NB4 (cell line): ENCODE measurements around the gene TANC1.
A peak's percentile ranks its signal among the peaks of the same experiment; 100 is the strongest.
"Not testable (repeated sequence)": the region's sequence is repeated elsewhere in the genome, so short reads cannot be mapped to it uniquely, and the experiment has no call there.

Experiments used
- DNase-seq: peaks from one replicate; pipeline ENCODE4 v3.0.0; 2010; ENCODE audit warnings: low read depth
- H3K4me3 ChIP-seq: one replicate; pipeline ENCODE4 v1.5.1; 2011; ENCODE audit warnings: mild to moderate bottlenecking, low read depth, low read length, moderate library complexity
- MYC ChIP-seq: IDR thresholded peaks from 2 replicates; pipeline ENCODE4 v1.6.1; 2011; ENCODE audit warnings: low read depth, low read length
- POLR2A ChIP-seq: IDR thresholded peaks from 2 replicates; pipeline ENCODE4 v1.6.1; 2011; ENCODE audit warnings: mild to moderate bottlenecking; ENCODE audit not compliant: insufficient read length; ENCODE audit errors: extremely low read depth
- TF ChIP-seq, protein P1 (sequence below): IDR thresholded peaks from 2 replicates; pipeline ENCODE4 v1.6.1; 2011; ENCODE audit warnings: low read depth, low read length
- TF ChIP-seq, protein P2 (sequence below): IDR thresholded peaks from one replicate; pipeline ENCODE4 v1.5.1; 2012; ENCODE audit warnings: low read depth, low read length

The TANC1 gene

DNA sequence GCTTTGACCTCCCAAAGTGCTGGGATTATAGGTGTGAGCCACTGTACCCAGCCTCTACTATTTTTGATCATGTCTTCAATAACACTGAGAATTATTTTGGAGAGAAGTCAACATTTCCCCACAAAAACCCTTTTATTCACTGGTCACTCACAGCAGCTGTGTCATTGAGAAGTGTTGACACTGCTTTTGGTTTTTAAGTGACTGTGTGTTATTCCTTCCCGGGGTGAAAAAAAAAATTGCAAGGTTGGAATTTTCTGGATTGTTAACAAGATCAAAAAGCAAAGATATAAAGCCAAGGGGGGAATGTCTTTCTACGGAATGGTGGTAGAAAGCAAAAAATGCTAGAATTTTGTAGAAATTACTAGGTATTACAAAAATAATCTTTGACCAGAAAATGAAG lies 61.5 kb downstream of the TANC1 start:
- TF ChIP-seq, protein P1, sequence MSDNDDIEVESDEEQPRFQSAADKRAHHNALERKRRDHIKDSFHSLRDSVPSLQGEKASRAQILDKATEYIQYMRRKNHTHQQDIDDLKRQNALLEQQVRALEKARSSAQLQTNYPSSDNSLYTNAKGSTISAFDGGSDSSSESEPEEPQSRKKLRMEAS = no peak
- no peak for TF ChIP-seq POLR2A
- TF ChIP-seq, protein P2, sequence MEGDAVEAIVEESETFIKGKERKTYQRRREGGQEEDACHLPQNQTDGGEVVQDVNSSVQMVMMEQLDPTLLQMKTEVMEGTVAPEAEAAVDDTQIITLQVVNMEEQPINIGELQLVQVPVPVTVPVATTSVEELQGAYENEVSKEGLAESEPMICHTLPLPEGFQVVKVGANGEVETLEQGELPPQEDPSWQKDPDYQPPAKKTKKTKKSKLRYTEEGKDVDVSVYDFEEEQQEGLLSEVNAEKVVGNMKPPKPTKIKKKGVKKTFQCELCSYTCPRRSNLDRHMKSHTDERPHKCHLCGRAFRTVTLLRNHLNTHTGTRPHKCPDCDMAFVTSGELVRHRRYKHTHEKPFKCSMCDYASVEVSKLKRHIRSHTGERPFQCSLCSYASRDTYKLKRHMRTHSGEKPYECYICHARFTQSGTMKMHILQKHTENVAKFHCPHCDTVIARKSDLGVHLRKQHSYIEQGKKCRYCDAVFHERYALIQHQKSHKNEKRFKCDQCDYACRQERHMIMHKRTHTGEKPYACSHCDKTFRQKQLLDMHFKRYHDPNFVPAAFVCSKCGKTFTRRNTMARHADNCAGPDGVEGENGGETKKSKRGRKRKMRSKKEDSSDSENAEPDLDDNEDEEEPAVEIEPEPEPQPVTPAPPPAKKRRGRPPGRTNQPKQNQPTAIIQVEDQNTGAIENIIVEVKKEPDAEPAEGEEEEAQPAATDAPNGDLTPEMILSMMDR = no peak
- no peak for TF ChIP-seq MYC
- no peak for DNase-seq
- H3K4me3 ChIP-seq = no peak overlapping the region

DNA sequence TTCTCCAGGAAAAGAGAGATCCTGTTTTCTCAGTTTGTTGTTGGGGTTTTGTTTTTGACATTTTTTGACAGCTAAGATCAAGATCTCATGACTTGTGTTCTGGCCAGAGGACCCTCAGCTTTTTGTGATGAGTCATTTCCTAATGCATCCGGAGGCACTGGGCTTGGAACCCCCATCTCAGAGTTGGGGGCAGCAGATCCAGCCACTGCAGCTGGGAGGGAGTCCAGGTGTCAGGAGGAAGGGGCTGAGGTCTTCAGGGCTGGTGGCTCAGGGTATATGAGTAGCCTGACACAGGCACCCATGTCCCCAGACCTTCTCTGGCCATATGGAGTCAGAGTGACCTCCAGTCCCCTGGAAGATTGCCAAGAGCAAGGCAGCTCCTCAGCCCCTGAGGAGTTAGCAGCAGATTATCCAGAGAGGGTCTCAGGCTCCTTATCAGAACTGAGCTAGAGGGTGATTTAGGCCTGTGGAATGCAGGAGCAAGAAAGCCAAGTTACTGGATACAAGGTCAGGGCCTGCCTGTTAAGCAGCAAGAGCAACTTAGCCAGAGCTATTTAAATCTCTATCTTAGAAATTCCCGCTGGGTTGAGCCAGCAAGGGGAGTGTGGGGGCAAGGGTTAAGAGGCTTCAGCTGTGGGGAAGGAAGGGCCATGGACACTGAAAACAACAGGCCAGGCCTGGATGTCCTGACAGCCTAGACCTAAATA lies 62.4 kb downstream of the TANC1 start:
- H3K4me3 ChIP-seq = no peak overlapping the region
- TF ChIP-seq POLR2A (no peak), MYC (no peak)
- TF ChIP-seq, protein P1 = no peak
- TF ChIP-seq, protein P2 = no peak
- peak; percentile 8 for DNase-seq

GRCh38 chr2:159032146-159032545 lies 63.7 kb downstream of the TANC1 start:
- TF ChIP-seq, protein P2 = no peak
- TF ChIP-seq POLR2A = no peak
- no peak overlapping the region for H3K4me3 ChIP-seq
- no peak for DNase-seq

- DNase-seq = no peak
- TF ChIP-seq, protein P1 = no peak
- no peak for TF ChIP-seq POLR2A
- TF ChIP-seq, protein P2 = no peak
- no peak for TF ChIP-seq MYC
- no peak overlapping the region for H3K4me3 ChIP-seq
These were observed 64.1 kb downstream of the TANC1 start for GRCh38 chr2:159032580-159032979.

- DNase-seq = no peak
- TF ChIP-seq, protein P1 = no peak
- TF ChIP-seq, protein P2 = no peak
- TF ChIP-seq MYC = no peak
- TF ChIP-seq POLR2A = no peak
- no peak overlapping the region for H3K4me3 ChIP-seq
These were observed 66.3 kb downstream of the TANC1 start for GRCh38 chr2:159034713-159035112.

DNA sequence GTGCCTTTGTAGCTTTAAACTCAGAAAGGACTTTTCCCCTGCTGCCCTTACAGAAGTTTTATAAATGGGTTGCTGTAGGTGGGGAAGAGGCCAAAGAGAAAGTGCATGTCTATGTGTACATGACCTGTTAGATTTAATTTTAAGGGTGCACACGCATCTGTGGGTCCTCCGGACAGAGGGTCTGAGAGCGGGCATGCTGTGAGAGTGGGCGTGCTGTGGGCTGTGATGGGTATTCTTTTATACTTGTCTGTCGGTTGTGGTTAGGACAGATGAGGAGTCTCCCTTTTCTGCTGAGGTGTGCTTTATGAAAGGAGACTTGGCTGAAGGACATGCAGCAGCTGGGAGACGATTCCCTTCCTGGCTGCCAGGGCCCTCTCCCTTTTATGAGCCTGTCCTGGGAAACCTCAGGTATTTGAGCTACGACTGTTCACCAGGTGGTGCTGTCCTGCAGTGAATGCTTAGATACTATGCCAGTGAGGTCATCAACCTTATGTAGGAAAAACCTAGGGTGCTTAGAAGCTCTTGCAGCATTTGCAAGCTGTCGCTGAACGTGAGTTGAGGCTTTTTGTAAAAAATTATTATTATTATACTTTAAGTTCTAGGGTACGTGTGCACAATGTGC lies 67.5 kb downstream of the TANC1 start:
- TF ChIP-seq, protein P1 = no peak
- TF ChIP-seq, protein P2 = no peak
- TF ChIP-seq MYC (no peak), POLR2A (no peak)
- peak; percentile 33 for DNase-seq

GRCh38 chr2:159036461-159036860 lies 68.0 kb downstream of the TANC1 start:
- DNase-seq = not testable (repeated sequence)

More for the DNA sequence above, 67.5 kb downstream of the TANC1 start:
- no peak overlapping the region for H3K4me3 ChIP-seq

DNA sequence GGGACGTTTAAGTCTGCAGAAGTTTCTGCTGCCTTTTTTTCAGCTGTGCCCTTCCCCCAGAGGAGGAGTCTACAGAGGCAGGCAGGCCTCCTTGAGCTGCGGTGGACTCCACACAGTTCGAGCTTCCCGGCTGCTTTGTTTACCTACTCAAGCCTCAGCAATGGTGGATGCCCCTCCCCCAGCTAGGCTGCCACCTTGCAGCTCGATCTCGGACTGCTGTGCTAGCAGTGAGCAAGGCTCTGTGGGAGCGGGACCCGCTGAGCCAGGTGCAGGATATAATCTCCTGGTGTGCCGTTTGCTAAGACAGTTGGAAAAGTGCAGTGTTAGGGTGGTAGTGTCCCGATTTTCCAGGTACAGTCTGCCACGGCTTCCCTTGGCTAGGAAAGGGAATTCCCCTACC lies 72.9 kb downstream of the TANC1 start:
- DNase-seq, H3K4me3 ChIP-seq: not testable (repeated sequence)

More at GRCh38 chr2:159036461-159036860, 68.0 kb downstream of the TANC1 start:
- not testable (repeated sequence) for H3K4me3 ChIP-seq
